Ecto neural progenitor cell (in vitro differentiated cells): ENCODE measurements around the gene RALGAPB.

Experiments used
- DNase-seq: peaks from one replicate; pipeline ENCODE4 v3.0.0-alpha.2; 2018; ENCODE audit warnings: low spot score

Gene RALGAPB

DNA sequence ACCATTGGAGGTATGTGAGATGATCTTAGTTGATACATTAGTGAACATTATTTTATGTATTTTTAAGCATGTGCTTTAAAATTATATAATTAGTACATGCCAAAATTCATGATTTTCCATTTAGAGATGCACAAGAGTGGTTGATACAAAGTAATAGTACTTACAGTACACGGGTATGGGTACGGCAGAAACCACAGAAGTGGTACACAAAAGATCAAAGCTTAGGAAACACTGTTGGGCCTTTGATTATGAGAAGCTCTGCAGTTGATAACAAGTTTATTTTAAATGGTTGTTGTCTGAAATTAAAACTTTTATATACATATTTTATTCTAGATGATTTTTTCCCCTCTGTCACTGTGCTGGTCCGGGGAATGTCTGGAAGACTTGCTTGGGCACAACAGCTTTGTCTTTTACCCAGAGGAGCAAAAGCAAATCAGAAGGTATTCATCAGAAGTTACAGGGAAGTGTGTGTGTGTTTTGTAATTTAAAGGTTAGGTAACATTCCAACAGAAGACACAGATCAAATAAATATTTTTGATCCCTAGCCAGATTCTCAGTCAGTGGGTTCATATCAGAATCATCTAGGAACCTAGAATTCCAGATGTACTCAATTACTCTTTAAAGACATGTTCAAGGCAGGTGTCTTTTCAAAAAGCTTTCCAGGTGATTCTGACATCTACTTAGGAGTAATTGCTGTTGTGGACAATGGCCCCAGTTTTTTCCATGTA, 75.9 kb downstream of the RALGAPB start:
- no peak for DNase-seq

DNA sequence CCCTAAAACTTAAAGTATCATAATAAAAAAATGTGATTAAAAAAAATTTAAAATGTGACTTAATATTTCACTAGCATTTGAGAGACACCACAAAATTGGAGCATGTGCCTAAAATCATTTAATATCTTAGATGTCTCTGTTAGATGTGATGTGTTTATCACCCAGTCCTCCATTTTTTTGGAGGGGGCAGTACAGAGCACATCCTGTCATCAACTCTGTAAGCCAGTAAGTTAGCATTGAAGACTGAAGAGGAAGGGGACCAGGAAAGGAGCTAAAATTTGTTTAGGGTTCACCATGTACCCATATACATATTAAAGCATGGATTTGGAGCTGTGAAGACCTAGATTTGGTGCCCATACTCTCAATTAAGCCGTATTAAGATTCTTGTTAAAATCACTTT, 77.6 kb downstream of the RALGAPB start:
- no peak for DNase-seq

DNA sequence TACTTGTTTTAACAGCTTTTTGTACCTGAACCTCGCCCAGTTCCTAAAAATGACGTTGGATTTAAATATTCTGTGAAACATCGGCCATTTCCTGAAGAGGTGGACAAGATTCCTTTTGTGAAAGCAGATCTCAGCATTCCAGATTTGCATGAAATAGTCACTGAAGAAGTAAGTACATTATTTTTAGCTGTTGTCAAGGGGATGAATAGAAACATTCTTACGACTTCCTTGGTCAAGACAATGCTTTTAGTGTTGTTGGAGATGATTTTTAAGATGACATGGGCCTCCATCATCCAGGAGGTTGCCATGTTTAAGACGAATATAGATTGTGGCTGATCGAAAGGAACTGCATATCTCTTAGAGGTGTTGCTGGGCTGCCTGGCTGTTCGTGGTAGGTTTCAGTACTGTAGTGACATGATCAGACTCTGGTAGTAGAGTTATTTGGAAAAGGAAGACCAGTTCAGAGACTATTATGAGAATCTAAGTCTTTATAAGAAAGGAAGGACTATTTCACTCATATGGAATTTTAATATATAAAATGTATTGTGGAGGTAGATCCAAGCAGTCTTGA, 78.5 kb downstream of the RALGAPB start:
- DNase-seq, result no peak

DNA sequence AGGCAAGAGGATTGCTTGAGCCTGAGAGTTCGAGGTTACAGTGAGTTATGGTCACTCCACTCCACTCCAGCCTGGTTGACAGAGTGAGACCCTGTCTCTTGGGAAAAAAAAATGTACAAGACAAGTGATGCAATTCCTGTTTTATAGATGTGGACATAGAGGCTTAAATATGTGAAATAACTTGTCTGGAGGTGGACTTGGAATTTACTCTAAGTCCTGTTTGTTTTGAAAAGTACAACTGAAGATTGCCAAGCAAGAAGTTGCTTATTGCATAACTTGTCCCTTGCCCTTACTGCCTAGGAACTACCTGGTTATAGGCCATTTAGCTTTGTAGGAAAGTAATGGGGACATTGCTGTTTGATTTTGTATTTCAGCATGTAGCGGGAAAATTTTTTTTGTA, 82.3 kb downstream of the RALGAPB start:
- no peak for DNase-seq

DNA sequence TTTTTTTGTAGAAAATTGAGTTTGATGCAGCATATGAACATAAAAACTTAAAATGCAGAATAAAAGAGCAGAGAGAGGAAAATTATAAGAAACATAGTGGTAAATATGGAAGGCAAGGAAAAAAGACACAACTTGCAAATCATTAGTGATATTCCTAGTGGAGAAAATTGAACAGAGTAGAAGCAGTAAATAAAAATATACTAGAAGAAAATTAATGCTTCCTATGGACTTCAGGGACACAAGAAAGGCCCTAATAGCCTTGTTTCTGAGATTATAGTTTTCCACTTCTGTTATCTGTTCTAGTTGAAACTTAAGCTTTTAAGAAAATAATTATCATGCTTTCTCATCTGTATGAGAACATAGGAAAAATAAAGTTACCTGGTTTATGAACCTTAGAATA, 82.8 kb downstream of the RALGAPB start:
- DNase-seq, result no peak

DNA sequence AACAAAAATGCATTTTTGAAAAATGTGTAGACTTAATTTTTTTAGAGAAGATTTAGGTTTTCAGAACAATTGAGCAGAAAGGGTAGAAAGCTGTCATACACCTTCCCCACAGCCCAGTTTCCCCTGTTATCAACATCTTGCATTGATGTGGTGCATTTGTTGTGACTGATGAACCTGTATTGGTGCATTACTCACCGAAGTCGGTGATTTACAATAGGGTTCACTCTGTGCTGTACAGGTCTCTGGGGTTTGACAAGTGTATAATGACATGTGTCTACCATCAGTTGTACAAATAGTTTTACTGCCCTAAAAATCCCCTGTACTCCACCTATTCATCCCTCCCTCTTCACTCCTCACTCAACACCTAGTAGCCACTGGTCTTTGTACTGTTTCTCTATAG, 84.5 kb downstream of the RALGAPB start:
- DNase-seq, result no peak

DNA sequence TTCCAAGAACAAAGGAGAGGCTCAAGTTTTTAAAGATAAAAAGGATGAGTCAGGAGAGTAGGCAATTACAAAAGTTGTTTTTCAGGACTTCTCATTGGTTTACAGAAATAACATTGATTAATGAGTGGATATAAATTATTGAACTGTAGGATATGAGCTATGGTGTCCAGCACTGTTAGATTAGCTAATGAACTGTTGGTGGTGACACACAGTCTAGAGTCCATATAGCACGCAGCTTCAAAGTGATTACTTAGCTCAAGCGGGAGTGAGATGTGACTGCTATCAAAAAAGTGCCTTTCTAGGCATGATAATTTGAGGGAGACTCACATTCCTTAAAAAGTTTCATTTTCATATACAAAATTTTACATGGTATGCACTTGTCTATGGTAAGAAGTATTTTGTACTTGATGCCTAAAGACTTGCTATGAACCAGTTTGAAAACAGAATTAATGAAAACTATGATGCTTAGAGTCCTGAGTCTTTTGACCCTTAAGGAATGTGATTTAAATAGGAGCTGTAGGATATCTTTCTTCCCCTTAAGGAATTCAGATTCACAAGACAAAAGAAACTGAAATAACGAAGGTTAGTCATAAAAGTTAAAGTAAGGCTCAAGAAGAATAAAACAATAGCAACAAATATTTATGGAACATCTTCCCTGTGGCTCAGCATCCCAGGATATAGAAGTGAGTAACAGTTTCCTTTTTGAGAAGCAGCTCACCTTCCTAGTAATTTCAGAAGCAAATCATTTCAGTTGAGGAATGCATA, 86.1 kb downstream of the RALGAPB start:
- no peak for DNase-seq

DNA sequence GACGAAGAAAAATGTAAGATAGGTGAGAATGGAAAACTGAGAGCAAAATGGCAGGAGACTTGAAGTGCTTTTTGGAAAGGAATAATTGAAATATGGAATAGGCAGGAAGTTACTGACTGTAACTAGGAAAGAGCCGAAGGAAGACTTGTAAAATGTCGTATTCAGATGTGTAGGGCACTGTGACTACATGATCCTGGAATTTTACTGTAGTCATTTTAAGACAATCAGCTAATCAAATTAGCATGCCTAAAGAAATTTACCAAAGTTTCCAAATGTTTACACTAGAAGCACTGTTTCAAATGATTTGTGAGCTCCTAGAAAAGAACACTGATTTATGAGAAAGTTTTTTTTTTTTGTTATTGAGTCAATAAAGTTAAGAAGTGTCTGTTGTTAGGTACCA, 87.1 kb downstream of the RALGAPB start:
- no peak for DNase-seq

DNA sequence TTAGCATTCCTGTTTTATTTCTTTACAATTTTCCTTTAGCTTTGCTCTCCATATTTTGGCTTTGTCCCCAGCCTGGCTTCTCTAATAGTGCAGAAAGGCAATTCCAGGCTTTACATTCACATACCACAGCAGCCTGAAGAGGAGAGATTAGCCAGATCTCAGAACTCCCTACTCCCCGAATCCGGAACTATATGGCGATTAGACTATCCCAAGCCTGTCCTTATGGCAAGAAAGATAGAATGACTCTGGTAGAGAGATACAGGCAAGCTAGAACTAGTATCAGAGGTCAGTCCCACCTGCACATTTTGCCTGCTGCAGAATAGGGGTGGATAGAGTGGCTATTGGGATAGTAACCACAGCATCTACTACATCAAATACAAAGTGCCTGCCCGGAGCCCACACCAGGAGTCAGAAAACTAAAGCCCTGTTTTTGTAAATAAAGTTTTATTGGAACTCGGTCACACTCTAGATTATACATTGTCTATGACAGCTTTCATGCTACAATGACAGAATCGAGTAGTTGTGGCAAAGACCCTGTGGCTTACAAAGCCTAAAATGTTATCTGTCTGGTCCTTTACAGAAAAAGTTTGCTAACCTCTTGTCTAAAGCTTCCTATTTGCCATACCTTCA, 91.3 kb downstream of the RALGAPB start:
- DNase-seq, result no peak

DNA sequence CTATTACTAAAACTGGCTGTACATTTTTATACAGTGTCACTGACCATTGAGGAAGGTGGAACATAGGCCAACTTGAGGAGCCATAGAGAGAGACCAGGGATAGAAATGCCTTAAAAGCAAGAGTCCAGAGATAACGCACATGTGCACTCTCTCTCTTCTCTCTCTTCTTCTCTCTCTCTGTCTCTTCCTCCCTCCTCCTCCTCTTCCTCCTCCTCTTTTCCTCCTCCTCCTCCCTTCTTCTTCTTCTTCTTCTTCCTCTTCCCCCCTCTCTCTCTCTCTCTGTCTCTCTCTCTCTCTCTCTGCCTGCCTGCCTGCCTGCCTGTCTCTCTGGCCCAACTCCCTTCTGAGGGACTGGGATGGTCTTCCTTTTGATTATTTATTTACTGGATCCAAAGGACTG, 92.0 kb downstream of the RALGAPB start:
- no peak for DNase-seq

DNA sequence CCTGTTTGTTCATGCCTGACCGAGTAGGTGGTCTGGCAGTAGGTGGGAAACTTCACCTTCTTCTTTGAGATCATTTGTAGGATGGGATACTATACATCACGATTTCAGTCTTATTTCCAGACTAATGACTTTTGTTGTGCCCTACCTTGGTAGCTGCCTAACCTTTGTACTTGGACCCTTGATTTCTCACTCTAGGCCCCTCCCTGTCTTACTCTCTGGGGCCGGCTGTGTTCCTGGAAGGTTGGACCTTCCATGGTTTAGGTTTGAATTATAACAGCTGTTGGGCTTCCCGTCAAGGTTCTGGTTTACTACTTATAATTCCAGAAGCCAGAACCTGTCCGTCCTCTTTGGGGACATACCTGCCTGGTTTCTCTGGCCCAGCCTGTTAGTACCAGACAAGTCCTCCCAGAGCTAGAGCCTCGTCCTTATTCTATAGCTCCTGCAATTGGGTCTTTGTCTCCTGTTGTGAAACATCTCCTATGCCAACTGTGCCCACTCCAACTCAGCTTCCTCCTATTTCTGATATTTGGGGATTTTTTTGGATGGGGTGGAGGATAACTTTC, 93.5 kb downstream of the RALGAPB start:
- DNase-seq, result no peak

DNA sequence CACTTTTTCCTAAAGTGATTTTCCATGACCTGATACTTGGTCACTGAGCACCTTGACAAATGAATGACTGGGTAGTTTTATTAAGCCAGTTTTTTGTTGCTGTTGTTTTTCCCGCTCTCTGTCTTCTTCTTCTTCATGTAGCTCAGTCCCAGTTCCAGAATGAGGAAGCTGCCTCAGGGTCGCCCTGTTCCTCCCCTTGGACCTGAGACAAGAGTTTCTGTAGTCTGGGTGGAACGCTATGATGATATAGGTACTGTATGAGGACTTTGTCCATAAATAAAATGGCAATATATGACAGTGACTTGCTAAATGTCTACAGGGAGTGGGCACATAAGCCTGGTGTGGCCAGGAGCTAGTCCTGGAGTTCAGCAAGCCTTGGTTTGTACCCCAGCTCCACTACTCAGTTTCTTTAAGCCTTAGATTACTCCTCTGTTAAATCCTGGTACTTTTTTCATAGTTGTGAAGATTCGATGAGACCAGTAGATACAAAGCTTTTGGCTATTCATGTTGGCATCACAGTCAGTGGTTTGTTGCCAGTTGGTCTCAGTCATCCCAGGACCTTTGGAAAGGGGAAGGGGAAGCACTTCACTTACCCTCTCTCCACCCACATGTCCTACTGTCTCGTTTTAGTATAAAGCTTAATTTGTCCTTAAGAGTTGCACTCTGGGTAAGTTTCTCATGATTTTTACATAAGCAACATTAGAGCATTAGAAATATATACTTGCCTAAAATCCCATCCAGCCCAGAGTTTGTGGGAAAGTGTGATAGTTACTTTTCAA, 97.3 kb downstream of the RALGAPB start:
- no peak for DNase-seq

DNA sequence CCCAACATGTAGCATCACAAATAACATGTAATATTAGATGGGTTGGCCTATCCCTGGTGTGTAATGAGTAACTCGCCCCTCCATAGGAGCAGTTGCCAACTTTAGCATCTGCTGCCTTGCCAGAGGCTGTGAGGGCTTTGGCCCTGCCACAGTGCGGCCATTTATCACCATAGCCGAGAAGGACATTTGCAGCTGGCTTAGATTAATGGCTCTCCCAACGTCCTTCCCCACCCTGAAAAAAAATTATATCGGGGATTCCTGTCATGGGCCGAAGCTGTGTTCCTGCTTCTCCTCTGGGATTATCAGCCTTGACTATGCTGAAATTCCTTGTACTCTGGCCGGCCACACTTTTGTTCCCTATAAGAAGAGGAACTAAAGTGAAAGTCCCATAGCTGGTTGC, 100.8 kb downstream of the RALGAPB start:
- DNase-seq, result no peak

DNA sequence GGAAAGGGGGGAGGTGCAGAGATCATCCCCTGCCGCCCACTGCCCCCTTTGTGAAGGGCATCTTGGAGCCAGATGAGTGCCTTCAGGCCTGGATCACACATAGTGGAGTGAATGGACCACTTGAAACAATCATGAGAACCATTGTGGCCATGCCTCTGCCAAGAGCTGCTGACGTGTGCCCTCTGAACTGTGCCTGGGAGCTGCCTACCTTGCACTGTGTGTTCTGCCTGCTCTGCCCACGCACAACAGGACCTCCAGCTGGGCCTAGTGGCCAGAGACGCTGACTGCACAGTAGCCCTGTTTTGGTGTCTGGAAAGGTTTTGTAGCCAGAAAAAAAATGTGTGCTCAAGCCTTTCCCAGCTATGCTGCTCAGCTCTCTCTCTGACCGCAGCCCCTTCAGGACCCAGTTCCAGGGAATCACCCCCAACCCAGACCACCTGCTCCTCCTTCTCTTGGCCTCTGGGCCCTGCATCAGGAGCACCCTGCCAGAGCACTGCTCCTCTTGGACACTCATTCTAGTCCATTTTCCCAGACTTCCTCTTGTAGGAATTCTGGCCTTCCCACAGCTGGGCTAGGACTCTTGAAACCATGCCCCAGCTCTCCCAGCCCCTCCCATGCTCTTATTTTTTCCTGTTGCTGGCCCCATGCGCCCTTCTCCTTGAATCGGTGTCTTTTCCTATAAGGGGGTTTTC, 106.7 kb downstream of the RALGAPB start:
- DNase-seq, result no peak

DNA sequence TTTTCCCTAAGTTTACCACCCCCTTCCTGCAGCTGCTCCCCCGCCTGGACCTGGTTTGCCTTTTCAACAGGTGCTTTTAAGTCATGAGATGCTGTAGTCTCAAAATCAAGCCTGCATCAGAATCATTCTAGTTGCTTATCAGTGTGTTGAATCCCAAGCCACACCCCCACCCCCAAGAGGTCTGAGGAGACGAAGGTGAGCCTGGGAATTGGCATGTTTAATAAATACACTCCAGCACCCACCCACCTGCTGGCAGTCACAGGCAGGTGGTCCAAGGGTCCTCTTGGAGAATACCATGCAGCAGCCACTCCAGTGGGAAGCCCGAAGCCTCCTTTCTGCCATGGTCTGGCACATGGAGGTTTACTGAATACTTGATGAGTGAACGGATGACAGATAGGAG, 107.3 kb downstream of the RALGAPB start:
- DNase-seq, result no peak

DNA sequence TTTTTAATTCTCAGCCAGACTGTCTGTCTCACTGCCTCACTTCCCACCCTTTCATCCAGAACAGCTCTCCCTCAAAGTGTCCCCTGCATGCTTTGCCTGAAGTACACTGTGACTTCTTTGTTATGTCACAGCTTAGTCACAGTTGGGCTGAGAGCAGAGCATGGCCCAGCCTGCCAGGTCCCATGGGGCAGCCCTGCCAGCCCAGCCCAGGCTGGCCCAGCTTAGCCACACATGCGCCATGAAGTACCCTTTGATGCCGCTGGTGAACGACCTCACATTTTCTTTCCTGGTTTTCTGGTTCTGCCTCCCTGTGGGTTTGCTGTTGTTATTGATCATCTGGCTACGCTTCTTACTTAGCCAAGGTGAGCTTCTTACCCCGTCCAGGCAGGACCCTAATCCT, 108.4 kb downstream of the RALGAPB start, which contains the start of gene ADIG:
TSS of gene ADIG (plus strand) at position 185 of the 400 bp plus-strand sequence. CDS start at position 239, 54 bp downstream.
- DNase-seq, result no peak

DNA sequence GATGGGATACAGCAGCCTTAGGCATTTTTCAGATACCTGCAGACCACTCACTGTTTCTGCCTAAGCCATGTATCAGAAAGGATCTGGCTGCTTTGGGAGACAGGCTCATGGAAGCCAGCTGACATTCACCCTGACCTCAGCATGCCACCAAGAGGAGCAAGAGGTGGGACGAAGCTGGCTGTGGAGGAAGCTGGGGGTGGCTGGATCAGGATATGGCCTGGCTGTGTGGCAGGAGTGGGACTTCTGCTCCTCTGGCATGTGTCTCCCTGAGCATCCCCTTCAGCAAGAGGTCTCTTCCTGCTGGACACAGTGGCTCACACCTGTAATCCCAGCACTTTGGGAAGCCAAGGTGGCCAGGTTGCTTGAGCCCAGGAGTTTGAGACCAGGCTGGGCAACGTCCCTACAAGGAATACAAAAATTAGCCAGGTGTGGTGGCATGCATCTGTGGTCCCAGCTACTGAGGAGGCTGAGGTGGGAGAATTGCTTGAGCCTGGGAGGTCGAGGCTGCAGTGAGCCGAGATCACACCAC, 109.3 kb downstream of the RALGAPB start:
- DNase-seq, result no peak

DNA sequence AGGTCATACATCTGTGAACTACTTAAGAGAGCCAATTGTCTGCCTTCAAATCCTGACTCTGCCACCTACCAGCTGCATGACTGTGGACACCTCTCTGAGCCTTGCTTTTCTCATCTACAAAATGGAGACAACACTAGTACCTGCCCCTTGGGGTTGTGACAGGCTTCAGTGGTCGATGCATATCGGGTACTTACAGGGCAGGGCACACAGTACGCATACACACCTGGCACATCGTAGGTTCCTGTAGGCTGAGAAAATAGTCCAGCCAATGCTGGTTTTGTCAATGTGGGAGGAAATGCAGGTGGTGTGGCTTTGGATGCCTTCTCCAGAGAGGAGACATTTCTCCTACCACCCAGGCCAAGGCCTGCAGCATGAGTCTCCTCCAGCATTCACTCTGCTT, 110.7 kb downstream of the RALGAPB start:
- no peak for DNase-seq

DNA sequence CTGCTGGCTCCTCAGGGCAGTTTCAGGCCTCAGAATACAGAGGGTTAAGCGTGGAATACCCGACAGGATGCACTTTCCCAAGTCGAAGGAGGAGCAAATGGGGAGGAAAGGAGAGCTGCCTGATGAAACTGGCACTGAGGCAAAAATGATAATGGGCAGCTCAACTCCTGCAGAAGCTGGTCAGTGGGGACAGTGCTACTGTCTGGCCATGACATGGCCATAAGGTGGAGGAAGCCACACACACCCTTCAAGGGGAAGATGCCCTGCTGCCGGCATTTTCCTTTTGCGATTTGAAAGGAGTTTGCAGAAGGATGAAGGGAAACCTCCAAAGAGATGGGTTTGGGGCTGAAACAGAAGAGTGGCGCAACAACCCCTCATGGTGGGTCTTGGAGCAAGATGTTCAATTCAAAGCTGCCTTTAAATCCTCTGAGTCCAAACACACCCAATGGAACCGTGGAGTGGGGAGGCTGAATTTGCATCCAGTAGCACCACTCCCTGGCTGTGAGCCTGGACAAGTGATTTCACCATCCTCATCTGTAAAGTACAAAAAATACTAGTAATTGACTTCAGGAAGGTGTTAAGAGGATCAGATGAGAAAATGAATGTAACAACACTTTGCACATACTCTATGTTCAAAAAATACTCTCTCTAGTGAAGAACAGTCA, 111.6 kb downstream of the RALGAPB start:
- DNase-seq, result no peak
